WTC11 (cell line): ENCODE data around the gene EGLN1.

Experiments used
- SMAD3 ChIP-seq: sonication (generic); formaldehyde crosslinking; IDR thresholded peaks from 2 replicates; pipeline ENCODE4 v1.8.0; 2022; ENCODE audit warnings: missing genetic modification reagents, mild to moderate bottlenecking, borderline replicate concordance
- TP53 ChIP-seq: sonication (generic); formaldehyde crosslinking; IDR thresholded peaks from 2 replicates; pipeline ENCODE4 v1.8.1; 2023; ENCODE audit warnings: mild to moderate bottlenecking, missing genetic modification reagents
- ZNF317 ChIP-seq: sonication (generic); formaldehyde crosslinking; IDR thresholded peaks from 2 replicates; pipeline ENCODE4 v1.8.1; 2023; ENCODE audit warnings: low read depth, mild to moderate bottlenecking, moderate library complexity, missing genetic modification reagents, borderline replicate concordance
- TF ChIP-seq, protein P1 (sequence below): sonication (generic); formaldehyde crosslinking; IDR thresholded peaks from 2 replicates; pipeline ENCODE4 v1.8.0; 2022; ENCODE audit warnings: mild to moderate bottlenecking, missing genetic modification reagents

DNA sequence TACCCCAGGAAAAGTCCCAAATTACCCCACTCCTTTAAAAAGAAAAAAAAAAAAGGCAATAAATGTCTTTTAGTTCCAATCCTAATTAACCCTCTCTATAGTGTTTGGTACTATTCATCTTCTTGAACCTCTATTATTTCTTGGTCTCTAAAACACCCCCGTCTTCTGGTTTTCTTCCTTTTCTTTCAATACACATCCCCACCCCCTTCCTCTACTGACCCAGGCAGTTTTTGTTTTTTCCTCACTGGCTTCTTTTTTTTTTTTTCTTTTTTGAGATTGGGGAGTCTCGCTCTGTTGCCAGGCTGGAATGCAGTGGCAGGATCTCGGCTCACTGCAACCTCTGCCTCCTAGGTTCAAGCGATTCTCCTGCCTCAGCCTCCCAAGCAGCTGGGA, 26.1 kb downstream of the EGLN1 start:
- TF ChIP-seq SMAD3 (CRISPR knock-in tag): no peak
- no peak for TF ChIP-seq ZNF317 (CRISPR knock-in tag)
- TF ChIP-seq, protein P1, sequence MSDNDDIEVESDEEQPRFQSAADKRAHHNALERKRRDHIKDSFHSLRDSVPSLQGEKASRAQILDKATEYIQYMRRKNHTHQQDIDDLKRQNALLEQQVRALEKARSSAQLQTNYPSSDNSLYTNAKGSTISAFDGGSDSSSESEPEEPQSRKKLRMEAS (CRISPR knock-in tag): no peak
- TF ChIP-seq TP53 (CRISPR knock-in tag): no peak
